HEK293 (cell line): ENCODE results near the gene CCDC141.

Experiments
- CTCF ChIP-seq: fragments of 450-650 bp; formaldehyde crosslinking; IDR thresholded peaks from 2 replicates; pipeline ENCODE4 v1.5.1; 2016; ENCODE audit warnings: missing biosample characterization, missing genetic modification characterization
- KLF1 ChIP-seq: fragments of 450-650 bp; formaldehyde crosslinking; IDR thresholded peaks from 2 replicates; pipeline ENCODE4 v1.5.1; 2016; ENCODE audit warnings: missing biosample characterization, missing genetic modification characterization
- ZEB2 ChIP-seq: fragments of 450-650 bp; formaldehyde crosslinking; IDR thresholded peaks from 2 replicates; pipeline ENCODE4 v1.5.1; 2016; ENCODE audit warnings: missing biosample characterization, missing genetic modification characterization
- ZFP69B ChIP-seq: fragments of 450-650 bp; formaldehyde crosslinking; IDR thresholded peaks from 2 replicates; pipeline ENCODE4 v1.5.1; 2016; ENCODE audit warnings: missing biosample characterization, missing genetic modification characterization
- ZNF184 ChIP-seq: fragments of 450-650 bp; IDR thresholded peaks from 2 replicates; pipeline ENCODE4 v1.5.1; 2018; ENCODE audit warnings: missing biosample characterization, mild to moderate bottlenecking, missing genetic modification characterization
- ZNF24 ChIP-seq: fragments of 450-650 bp; formaldehyde crosslinking; IDR thresholded peaks from 2 replicates; pipeline ENCODE4 v1.5.1; 2016; ENCODE audit warnings: missing biosample characterization, missing genetic modification characterization
- ZNF354C ChIP-seq: fragments of 450-650 bp; formaldehyde crosslinking; IDR thresholded peaks from 2 replicates; pipeline ENCODE4 v1.5.1; 2016; ENCODE audit warnings: missing biosample characterization, missing genetic modification characterization, low read depth, borderline replicate concordance
- ZNF449 ChIP-seq: fragments of 450-650 bp; formaldehyde crosslinking; IDR thresholded peaks from 2 replicates; pipeline ENCODE4 v1.5.1; 2017; ENCODE audit warnings: missing biosample characterization, mild to moderate bottlenecking, missing genetic modification characterization, moderate library complexity
- ZNF677 ChIP-seq: fragments of 450-650 bp; IDR thresholded peaks from 2 replicates; pipeline ENCODE4 v1.5.0; 2018; ENCODE audit warnings: missing biosample characterization, mild to moderate bottlenecking, missing genetic modification characterization, moderate library complexity
- ZNF747 ChIP-seq: fragments of 450-650 bp; formaldehyde crosslinking; IDR thresholded peaks from 2 replicates; pipeline ENCODE4 v1.5.1; 2016; ENCODE audit warnings: missing biosample characterization, missing genetic modification characterization
- TF ChIP-seq, protein P1 (sequence below): fragments of 450-650 bp; formaldehyde crosslinking; conservative IDR thresholded peaks from 2 replicates; pipeline ENCODE4 v1.5.1; 2016; ENCODE audit warnings: low read depth, missing biosample characterization, missing genetic modification characterization

- TF ChIP-seq, protein P1, sequence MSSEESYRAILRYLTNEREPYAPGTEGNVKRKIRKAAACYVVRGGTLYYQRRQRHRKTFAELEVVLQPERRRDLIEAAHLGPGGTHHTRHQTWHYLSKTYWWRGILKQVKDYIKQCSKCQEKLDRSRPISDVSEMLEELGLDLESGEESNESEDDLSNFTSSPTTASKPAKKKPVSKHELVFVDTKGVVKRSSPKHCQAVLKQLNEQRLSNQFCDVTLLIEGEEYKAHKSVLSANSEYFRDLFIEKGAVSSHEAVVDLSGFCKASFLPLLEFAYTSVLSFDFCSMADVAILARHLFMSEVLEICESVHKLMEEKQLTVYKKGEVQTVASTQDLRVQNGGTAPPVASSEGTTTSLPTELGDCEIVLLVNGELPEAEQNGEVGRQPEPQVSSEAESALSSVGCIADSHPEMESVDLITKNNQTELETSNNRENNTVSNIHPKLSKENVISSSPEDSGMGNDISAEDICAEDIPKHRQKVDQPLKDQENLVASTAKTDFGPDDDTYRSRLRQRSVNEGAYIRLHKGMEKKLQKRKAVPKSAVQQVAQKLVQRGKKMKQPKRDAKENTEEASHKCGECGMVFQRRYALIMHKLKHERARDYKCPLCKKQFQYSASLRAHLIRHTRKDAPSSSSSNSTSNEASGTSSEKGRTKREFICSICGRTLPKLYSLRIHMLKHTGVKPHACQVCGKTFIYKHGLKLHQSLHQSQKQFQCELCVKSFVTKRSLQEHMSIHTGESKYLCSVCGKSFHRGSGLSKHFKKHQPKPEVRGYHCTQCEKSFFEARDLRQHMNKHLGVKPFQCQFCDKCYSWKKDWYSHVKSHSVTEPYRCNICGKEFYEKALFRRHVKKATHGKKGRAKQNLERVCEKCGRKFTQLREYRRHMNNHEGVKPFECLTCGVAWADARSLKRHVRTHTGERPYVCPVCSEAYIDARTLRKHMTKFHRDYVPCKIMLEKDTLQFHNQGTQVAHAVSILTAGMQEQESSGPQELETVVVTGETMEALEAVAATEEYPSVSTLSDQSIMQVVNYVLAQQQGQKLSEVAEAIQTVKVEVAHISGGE: no peak
- TF ChIP-seq ZEB2 (tag by site-specific recombination) (no peak), ZNF184 (tag by site-specific recombination) (no peak), ZNF354C (no peak), CTCF (tag by site-specific recombination) (no peak), ZNF747 (tag by site-specific recombination) (no peak), ZNF449 (tag by site-specific recombination) (no peak), KLF1 (tag by site-specific recombination) (no peak), ZFP69B (tag by site-specific recombination) (no peak), ZNF24 (tag by site-specific recombination) (no peak), ZNF677 (no peak)
Observed at GRCh38 chr2:178819992-178820391, 229.9 kb downstream of the CCDC141 start.
